Nucleus accumbens (tissue), 56 donors: ENCODE data around the gene MYO7A.
"Not testable (repeated sequence)": the region's sequence is repeated elsewhere in the genome, so short reads cannot be mapped to it uniquely, and the experiment has no call there.

Experiments
- DNase-seq, 56 donors: peaks; one replicate each; lab custom pipeline; 2025; lab: John Stamatoyannopoulos, UW

MYO7A gene

DNA sequence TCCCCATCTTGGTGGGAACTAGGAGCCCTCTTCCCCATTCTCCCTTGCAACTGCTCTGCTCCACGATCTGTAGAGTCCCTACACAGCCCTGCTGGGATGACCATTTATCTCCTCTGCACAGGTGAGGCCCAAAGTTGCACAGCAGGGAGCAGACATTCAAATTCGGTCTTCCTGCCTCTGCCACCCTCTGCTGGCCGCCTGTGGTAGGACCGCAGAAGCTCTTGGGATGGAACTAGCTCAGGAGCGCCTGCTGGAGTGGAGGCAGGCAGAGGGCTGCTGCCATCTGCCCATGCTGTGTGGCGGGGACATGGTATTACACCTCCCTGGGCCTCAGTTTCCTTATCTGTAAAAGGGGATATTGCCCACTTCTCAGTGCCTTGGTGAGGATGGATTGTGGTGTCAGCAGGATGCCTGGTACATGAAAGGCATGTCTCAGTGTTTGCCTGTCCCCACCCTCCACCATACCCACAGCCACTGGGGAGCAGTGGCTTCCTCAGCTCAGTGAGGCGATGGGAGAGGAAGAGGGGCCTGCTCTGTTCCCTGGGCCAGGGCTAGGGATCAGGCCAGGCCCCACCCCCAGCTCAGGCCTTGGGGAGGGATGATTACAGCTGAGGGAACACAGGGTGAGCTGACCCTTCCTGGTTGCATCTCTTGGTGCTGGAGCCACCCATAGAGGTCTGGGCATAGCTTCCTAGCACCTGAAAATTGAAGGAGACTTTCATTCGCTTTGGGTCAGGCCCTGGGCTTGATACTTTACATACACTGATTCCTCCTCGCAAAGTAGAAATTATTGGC is 36.7 kb upstream of the MYO7A start:
- peak in 50 of 56 donors; percentile 15 to 87 (median 58) for DNase-seq

DNA sequence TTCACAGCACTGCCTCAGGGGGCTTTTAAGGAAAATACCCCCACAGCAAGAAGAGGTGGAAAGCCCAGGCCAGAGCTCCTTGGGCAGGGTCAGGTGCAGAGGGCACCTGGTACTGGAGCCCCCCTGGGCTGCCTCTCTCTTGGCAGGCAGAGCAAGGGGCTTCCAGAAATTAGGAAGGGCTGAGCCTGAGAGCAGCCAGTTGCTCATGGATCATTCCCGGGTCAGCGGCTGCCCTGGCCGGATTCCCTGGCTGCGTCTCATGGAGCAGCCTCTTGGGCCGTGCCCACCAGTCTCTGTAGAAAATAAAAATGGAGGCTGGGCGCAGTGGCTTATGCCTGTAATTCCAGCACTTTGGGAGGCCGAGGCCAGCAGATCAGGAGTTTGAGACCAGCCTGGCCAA is 35.7 kb upstream of the MYO7A start:
- DNase-seq, result peak in 14 of 56 donors; percentile 12 to 53 (median 22)

DNA sequence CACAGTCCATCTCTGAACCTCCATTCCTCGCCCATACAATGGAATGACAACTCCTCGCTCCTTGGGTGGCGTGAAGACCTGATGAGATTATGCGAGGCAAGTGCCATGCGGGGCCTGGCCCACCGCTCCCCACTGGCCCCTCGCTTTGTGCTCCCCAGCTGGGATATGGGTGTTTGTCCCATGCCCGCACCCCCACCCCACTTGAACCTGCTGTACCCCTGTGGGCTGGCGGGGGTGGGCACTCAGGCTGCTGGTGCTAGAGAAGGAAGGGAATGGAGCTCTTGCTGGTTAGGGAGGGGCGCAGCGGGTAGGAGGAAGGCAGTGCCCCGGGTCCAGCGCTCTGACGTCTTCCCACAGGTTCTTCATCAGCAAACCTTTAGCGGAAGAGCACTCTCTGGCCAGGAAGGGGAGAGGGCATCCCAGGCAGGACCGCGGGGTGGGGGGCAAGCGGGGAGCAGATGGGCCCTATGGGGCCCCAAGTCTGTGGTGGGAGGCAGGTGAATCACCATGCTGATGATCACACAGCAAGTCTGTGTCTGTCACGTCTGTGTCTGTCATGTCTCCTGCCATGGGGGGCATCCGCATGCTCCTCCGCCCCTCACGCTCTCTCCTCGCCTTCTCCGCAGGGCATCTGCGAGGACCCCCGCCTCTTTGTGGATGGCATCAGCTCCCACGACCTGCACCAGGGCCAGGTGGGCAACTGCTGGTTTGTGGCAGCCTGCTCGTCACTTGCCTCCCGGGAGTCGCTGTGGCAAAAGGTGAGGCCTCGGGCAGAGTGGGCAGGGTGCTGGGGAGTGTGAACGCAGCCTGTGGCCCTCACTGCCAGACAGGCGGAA is 34.8 kb upstream of the MYO7A start:
- DNase-seq, result no peak

DNA sequence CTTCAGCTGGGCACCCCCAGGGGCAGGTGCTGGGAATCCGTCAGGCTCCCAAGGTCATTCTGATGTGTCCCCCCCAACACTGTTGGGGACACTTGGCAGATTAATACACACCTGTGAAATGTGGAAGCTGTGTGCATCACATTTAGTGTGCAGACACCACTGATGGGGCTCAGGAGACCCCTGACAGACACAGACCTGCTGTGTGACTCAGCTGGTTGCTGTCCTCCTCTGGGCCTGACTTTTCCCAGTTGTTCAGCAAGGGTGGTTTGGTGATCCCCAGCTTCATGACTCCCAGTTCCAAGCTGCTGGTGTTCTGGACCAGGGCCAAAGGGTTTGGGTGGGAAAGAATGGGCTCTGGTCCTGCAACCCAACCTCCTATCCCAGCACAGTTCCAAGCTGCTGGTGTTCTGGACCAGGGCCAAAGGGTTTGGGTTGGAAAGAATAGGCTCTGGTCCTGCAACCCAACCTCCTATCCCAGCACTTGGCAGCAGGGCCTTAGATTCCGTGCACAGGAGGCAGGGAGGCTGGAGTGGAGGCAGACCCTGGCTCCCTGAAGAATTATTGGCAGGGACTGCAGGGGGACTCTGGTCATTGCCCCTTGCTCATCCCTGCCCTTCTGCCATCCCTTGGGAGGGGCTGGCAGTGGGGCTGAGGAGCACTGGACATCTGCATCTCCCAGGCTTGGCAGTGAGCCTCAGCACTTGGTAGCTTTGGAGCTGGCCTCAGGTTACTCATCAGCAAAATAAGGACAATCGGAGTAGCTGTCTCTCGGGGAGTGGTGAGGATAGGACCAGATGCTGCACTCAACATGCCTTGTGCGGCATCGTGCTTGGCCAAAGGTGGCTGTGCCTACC is 33.8 kb upstream of the MYO7A start:
- DNase-seq, result peak in 1 of 56 donors; percentile 53

DNA sequence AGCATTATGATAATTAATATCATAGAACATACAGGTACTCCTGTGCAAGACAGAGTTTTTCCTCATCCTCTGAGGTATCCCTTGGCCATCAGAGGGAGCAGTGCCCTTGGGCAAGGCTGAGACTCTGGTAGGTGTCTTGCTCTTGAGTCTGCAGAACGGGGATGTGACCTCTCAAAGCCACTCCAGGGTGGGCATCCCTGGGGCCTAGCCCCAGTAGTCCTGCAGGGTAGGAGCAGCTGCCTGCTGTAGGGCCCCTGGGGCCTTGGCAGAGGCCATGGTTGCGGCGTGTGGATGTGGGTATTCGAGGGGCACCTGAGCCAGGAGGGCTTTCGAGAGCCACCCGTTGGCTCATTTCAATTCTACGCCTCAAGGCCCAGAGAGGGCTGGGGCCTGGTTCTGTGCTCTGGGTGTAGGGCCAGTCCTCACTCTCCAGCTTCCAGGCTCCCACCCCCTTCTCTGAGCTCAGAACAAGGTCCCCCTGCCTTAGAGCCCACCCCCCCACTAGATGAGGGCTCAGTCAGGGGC is 33.1 kb upstream of the MYO7A start:
- no peak for DNase-seq

DNA sequence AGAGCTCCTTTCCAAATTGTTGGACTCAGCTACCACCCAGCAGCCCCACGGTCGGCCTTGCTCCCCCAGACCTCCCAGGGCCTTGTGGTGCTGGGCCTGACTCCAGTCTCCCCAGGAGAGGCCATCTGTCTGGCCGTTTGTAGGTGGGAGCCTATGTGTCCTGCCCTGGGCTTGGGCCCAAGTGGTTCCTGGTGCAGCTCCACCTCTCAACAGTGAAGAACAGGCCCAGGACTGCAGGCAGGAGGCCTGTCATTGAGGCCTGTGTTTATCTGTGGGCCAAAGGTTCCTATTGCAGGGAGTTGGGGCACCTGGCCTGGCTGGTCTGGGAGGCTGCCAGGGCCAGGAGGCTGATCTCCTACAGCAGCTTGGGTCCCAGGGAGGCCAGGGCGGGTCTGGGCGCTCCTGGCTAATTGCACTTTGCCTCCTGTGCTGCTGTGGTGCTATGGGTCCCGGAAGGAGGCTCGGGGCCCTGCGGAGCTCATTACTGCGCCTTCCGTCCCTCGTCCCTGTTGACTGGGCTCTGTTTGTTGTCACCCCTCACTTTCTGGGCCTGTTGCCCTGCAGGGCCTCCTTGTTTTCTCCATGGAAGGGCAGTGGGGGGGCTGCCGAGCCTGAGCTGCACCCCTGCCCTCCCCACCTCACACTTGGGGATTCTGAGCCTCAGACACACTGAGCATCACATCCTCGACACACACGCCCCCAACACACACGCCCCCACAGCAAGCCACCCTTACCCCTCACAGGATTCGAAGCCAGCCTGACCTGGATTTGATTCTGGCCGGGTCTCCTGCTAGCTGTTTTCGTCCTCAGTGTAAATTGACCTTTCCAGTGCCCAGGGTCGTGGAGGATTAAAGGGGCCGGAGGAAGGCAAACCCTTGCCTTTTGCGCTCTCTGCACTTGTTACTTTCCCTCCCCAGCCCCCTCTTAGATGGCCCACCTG is 32.2 kb upstream of the MYO7A start:
- DNase-seq, result no peak

DNA sequence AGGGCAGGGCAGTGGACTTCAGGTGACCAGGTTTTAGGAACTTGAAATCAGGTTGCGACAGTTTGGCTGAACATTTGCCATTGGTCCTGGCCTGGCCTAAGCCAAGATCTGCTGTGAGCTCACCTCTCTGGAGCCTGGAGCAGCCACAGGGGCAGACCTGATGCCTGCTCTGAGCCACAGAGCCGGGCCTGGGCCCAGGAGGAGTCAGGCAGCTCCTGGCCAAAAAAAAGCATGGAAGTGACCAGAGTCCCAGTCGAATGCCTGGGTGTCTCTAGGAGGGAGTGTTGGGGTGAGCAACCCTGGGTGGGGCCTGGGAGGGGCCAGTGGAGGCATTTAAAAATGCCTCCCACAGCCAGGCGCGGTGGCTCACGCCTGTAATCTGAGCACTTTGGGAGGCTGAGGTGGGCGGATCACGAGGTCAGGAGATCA is 31.4 kb upstream of the MYO7A start:
- DNase-seq, result no peak

DNA sequence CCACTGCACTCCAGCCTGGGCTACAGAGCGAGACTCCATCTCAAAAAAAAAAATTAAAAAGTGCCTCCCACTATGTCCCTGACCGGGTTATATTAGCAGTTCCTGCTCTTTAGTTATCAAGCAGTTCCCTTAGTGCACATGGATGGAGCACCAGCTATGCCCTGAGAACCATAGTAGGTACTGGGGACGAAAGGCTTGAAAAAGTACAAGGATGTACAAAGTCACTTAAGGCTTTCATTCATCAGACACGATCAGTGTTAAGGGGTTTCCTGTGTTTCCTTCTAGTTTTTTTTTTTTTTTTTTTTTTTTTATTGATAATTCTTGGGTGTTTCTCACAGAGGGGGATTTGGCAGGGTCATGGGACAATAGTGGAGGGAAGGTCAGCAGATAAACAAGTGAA is 30.9 kb upstream of the MYO7A start:
- DNase-seq, result not testable (repeated sequence)

DNA sequence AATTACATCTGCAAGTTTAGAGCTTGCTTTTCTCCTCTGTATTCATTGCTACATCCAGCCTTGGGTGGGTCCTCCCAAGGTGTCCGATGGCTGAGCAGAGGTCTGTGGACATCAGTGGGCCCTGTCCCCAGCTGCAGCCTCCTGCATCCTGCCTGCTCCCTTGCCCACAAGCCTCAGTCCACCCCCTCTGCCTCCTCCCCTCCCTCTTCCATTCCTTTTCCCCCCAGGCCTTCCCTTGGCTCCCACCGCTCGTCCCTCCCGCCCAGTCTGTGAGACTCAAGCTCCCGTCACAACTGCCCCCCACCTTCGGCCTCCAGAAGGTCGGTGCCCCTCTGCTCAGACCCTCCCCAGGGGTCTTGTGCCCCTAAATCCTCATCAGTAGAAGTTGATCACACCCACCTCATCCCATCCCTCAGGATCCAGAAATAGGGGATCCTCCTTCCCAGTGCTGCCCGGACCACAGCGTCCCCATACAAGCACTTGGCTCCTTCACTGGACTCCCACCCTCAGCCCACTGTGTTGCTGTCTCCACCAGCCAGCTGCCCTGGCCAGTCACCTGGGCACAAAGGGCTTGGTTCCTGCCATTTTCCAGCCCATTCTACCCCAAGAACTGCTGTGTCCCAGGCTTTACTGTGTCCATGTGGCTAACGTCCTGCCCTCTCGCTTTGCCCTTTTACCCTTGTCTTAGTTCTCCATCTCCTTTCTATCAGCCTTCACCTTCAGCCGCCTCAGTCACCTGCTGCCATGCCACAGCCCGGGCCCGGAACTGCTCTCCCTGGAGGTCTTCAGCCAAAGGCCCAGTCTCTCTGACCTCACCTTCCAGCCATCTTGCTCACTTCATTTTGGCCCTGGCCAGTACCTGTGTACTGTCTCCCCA is 27.6 kb upstream of the MYO7A start:
- DNase-seq, result no peak

DNA sequence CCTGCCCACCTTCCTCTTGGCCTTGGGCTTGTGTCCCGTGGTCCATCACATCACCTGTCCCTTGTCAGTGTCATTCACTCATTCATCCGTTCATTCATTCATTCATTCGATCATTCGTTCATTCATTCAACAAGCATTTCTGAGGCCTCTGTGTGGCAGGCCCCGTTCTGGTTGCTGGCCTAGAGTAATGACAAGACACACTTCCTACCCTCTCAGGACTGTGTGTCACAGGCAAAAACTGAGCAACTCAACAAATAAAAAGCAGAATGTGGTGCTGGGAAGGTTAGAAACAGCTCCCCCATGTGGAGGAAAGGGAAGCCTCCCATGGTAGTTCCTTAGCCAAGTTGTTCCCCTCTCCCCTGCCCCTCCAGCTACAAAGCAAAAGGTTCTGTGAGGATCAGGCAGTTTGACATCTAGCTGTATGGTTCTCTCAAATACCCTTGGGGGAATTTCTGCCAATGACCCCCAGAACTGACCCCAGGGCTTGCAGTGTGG is 27.0 kb upstream of the MYO7A start:
- no peak for DNase-seq

DNA sequence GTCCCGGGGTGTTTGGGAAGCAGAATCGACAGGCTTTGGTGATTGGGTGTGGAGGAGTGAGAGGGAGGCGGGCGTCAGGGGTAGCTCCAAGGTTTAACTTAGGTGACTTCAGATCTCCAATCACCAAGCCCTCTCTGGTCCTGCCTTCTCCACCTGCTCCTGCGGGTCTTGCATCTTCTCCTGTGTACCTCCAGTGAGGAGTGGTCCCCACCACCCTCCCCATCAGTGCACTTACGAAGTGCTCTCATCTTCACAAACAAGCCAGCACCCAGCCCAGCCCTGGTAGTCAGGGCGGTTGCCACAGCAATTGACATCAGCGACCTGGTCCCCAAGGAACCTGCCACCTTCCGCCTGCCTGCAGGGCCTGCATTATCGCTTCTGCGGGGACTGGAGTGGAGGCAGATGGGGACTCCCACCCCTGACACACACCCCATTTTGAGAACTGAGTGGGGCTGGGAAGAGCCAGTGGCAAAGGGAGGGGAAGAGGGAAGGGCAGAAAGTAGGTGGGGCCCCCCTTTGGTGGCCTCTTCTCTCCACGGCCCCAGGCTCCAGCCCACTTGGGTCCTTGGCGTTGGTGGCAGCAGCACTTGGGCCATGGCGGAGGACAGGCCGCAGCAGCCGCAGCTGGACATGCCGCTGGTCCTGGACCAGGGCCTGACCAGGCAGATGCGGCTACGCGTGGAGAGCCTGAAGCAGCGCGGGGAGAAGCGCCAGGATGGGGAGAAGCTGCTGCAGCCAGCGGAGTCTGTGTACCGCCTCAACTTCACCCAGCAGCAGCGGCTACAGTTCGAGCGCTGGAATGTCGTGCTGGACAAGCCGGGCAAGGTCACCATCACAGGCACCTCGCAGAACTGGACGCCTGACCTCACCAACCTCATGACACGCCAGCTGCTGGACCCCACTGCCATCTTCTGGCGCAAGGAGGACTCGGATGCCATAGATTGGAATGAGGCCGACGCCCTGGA is 25.5 kb upstream of the MYO7A start, which contains the start of gene OMP:
Gene OMP (plus strand): TSS at position 595 of the 965 bp plus-strand sequence. CDS start 0 bp downstream, at position 595.
- DNase-seq, result no peak

DNA sequence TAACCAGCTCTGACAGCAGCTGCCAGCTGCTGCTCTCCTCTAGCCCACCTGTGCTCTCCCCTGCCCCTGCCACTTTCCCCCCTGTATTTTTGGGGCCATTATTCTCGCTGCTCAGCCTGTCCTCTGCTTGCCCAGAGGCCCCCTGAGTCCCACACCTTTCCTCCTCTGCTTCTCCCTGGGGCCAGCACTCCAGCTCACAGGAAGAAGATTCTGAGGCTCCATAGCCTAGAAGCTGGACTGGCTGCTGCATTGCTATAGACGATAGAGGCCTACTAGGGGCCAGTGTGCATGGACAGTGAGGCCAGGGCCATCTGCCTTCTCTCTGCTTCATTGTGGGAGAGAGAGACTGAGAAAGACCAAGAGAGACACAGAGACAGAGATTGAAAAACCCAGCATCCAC is 24.7 kb upstream of the MYO7A start:
- no peak for DNase-seq

DNA sequence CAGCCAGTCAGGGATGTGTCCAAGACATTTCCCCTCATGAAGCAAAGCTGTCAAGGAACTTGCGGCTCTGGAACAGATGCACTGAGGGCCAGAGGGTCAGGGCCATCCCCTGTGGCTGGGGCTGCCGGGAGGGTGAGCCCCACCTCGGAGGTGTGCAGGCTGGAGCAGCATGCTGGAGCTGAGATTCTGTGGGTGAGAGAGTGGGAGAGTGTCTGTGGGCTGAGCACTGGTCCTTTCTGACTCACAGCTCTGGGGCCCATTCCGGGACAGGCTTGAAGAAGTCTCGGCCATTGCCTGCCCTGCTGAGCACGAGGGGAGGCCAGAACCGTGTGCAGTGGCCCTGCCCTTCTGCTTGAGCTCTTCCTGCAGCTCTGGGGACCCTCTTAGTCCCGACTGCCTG is 23.3 kb upstream of the MYO7A start:
- no peak for DNase-seq

DNA sequence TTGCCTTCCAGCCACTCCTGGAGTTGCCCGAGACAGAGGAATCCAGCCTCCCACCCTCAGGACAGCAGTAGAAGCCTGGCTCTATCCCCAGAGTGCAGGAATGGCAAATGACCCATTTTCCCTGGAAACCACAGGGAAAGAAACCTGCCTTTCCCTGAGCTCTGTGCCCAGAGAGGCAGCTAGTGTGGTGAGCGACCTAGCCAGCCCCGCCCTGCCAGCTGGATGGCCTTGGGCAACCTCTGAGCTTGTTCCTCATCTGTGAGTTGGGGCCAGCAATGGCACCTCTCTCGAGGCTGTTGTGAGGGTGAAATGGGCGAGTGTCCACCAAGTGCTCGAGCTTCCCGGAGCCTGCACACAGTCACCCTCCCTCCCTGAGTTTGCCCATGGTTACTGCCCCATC is 21.7 kb upstream of the MYO7A start:
- peak in 18 of 56 donors; percentile 6 to 62 (median 24) for DNase-seq

DNA sequence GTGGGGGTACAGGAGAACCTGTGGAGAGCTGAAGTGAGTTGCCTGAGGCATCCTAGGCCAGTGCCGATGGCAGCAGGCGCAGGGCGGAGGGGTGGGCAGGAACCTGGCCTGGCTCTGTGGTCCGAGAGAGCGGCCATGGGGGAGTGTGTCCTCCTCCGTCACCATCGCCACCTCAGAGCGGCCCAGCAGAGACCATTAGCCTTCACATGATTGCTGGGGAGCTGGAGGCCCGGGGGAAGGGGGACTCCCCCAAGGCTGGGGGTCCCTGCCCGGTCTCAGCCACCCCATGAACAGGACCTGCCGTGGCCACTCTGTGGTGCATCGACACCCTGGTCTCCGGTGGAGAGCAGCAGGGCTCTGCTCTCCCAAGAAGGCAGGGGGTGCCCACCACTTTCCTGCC is 21.3 kb upstream of the MYO7A start:
- DNase-seq, result no peak

DNA sequence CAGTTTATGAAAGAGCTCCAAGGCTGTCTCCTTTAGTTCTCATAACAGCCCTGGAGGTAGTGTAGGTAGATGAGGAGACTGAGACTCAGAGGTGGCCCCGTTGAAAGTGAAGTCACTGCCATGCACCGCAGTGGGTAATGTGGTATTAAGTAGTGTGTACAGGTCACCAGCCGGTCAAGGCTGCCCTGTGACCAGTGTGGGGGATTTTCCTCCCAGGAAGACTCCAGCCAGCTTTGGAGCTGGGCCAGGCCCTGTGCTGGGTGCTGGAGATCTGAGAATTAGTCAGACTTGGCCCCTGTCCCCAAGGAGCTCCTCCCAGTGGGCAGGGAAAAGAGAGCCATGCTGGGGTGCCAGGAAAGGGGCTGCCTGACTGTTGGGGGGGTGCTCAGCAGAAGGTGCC is 20.1 kb upstream of the MYO7A start:
- peak in 6 of 56 donors; percentile 7 to 50 (median 18) for DNase-seq

DNA sequence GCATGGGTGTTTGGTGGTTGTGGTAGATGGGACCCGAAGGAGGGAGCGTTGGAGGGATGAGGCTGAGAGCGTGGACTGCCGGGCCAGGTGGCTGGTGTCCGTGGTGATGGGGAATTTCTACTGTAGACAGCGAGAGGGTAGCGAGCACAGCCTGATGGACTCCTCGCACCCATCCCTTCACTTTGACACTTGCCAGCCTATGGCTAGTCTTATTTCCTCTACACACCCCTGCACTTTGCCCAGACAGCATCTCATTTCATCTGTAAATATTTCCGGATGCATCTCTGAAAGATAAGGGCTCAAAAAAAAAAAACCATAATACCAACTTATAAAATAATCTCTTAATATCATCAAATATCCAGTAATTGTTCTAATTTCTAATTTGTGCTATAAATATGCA is 19.6 kb upstream of the MYO7A start:
- DNase-seq, result no peak
